ENCODE measurements around the gene KRT82. TPM values are rescaled to one million over a fixed set of nuclear protein-coding genes. Genes with fewer than 3 reads are reported as not detected.

The KRT82 gene
- total RNA-seq, 4 donors from 2014 or later, result not detected

GRCh38 chr12:52416795-52417194 is 10.7 kb upstream of the KRT82 start:
- Histone ChIP-seq H3K9me3 (no peaks in the 10 kb centered on the region), H3K36me3 (no peaks in the 10 kb centered on the region), H3K27me3 (no peaks in the 10 kb centered on the region), H3K27ac (peak overlapping the region in 1 of 3 donors; percentile 2), H3K4me3 (replicated peaks in 1 of 3) (no peak overlapping the region), H3K4me1 (no peaks in the 10 kb centered on the region)
- intact Hi-C loops (cut with DNase I), result no loop called here
- TF ChIP-seq POLR2A (IDR thresholded peaks at IDR 0.05) (no peak), CTCF (IDR thresholded peaks at IDR 0.05) (no peak)
- DNase-seq, result no peak
- WGBS, 2 donors, result 67 to 81% methylated on average over 1 of the region's 1 CpG

- no peaks in the 10 kb centered on the region for H3K27me3 ChIP-seq
- no peak overlapping the region for H3K4me3 ChIP-seq (replicated peaks in 1 of 3)
- intact Hi-C loops (cut with DNase I), result no loop called here
- DNase-seq, result no peak
- TF ChIP-seq POLR2A (IDR thresholded peaks at IDR 0.05), result no peak
- no peak for TF ChIP-seq CTCF (IDR thresholded peaks at IDR 0.05)
- 74 to 78% methylated on average over 10 of the region's 10 CpGs for WGBS, 2 donors
- no peaks in the 10 kb centered on the region for H3K4me1 ChIP-seq
- no peaks in the 10 kb centered on the region for H3K9me3 ChIP-seq
- no peak overlapping the region for H3K27ac ChIP-seq
- H3K36me3 ChIP-seq, result no peaks in the 10 kb centered on the region
Observed at GRCh38 chr12:52415870-52416750, 10.0 kb upstream of the KRT82 start.

GRCh38 chr12:52414936-52415335 is 8.8 kb upstream of the KRT82 start:
- H3K27me3 ChIP-seq, result no peaks in the 10 kb centered on the region
- intact Hi-C loops (cut with DNase I), result no loop called here
- no peak for DNase-seq
- no peaks in the 10 kb centered on the region for H3K4me1 ChIP-seq
- no peak overlapping the region for H3K4me3 ChIP-seq (replicated peaks in 1 of 3)
- no peak overlapping the region for H3K27ac ChIP-seq
- 73% methylated on average over 3 to 5 of the region's 5 CpGs for WGBS, 2 donors
- no peak for TF ChIP-seq POLR2A (IDR thresholded peaks at IDR 0.05)
- no peak for TF ChIP-seq CTCF (IDR thresholded peaks at IDR 0.05)
- no peaks in the 10 kb centered on the region for H3K9me3 ChIP-seq
- no peaks in the 10 kb centered on the region for H3K36me3 ChIP-seq

GRCh38 chr12:52413782-52414345 is 7.7 kb upstream of the KRT82 start:
- H3K4me1 ChIP-seq, result no peaks in the 10 kb centered on the region
- no peak for DNase-seq
- no peak overlapping the region for H3K27ac ChIP-seq
- WGBS, 2 donors, result 64 to 82% methylated on average over 6 to 7 of the region's 8 CpGs
- no peaks in the 10 kb centered on the region for H3K36me3 ChIP-seq
- no peaks in the 10 kb centered on the region for H3K27me3 ChIP-seq
- no peak overlapping the region for H3K4me3 ChIP-seq (replicated peaks in 1 of 3)
- H3K9me3 ChIP-seq, result no peaks in the 10 kb centered on the region
- intact Hi-C loops (cut with DNase I), result no loop called here
- TF ChIP-seq CTCF (IDR thresholded peaks at IDR 0.05) (no peak), POLR2A (IDR thresholded peaks at IDR 0.05) (no peak)

- WGBS, 2 donors, result 61 to 72% methylated on average over 4 of the region's 4 CpGs
- Histone ChIP-seq H3K27ac (no peak overlapping the region), H3K4me3 (replicated peaks in 1 of 3) (no peak overlapping the region), H3K4me1 (no peaks in the 10 kb centered on the region), H3K27me3 (no peaks in the 10 kb centered on the region), H3K9me3 (no peaks in the 10 kb centered on the region), H3K36me3 (no peaks in the 10 kb centered on the region)
- no peak for DNase-seq
- TF ChIP-seq POLR2A (IDR thresholded peaks at IDR 0.05), result no peak
- intact Hi-C loops (cut with DNase I), result no loop called here
Observed at GRCh38 chr12:52413202-52413601, 7.1 kb upstream of the KRT82 start.

Data from thyroid gland (tissue), 4 donors.